ENCODE data around the gene DHRS2. TPM values are rescaled to one million over a fixed set of nuclear protein-coding genes. Genes with fewer than 3 reads are reported as not detected.

Gene DHRS2
- total and polyA plus RNA-seq, 10 of the 15 experiments (the other 5 are each of a cell fraction or from before 2014, with no cell fraction given) = 0.09 to 1.8 (median 0.73) TPM; not detected in 1

- no peak for TF ChIP-seq SPI1 (IDR thresholded peaks at IDR 0.05; ENCODE audit: borderline replicate concordance, insufficient read depth, low read depth, low read length)
- TF ChIP-seq FOXK2 (IDR thresholded peaks at IDR 0.05) = no peak
- no peak for TF ChIP-seq NR2F1 (conservative IDR thresholded peaks at IDR 0.05)
- no peak for TF ChIP-seq HCFC1 (IDR thresholded peaks at IDR 0.05; ENCODE audit: low read length)
- no peak for TF ChIP-seq NRF1 (conservative IDR thresholded peaks at IDR 0.05; ENCODE audit: low read depth, low read length)
- TF ChIP-seq TCF12 (IDR thresholded peaks at IDR 0.05; ENCODE audit: low read depth, low read length) = no peak
- no peak for TF ChIP-seq MAX (IDR thresholded peaks at IDR 0.05; ENCODE audit: low read depth, low read length)
Observed at GRCh38 chr14:23644919-23645336, 8.8 kb downstream of the DHRS2 start (continued).

GRCh38 chr14:23645504-23645811 is 9.3 kb downstream of the DHRS2 start:
- H3K9ac ChIP-seq (ENCODE audit: control insufficient read depth, insufficient read depth, low read length) = no peak overlapping the region
- CTCF ChIA-PET = interaction anchor here (0.9 to 3.7 kb wide), 2 partner anchors 13 to 57 kb away, joined by 3 to 28 read pairs; no protein-coding TSS in a partner anchor
- in situ Hi-C loops (cut with MboI) (no loop called here), intact Hi-C loops (cut with micrococcal nuclease; ENCODE audit: unreplicated experiment) (no loop called here)
- RAD21 ChIA-PET (ENCODE audit: unreplicated experiment) = no interaction called here
- H3K4me1 ChIP-seq (ENCODE audit: control insufficient read depth, insufficient read depth, low read length) = no peaks in the 10 kb centered on the region
- ATAC-seq (no peak), FAIRE-seq (no peak), DNase-seq (ENCODE audit: low read depth, low spot score) (no peak)
- BruUV-seq (replicated peaks) = no TSS peak
- WGBS (ENCODE audit: insufficient coverage, insufficient replicate concordance, low lambda C conversion rate, missing lambda C conversion rate) = 87% methylated on average over 4 of the region's 4 CpGs
- no peaks in the 10 kb centered on the region for H3K79me2 ChIP-seq (ENCODE audit: control insufficient read depth, insufficient read depth, low read length)
- TF ChIP-seq GATAD2B (conservative IDR thresholded peaks at IDR 0.05; ENCODE audit: low read depth) (no peak), BRCA1 (IDR thresholded peaks at IDR 0.05; ENCODE audit: low read depth, low read length) (no peak), LARP7 (IDR thresholded peaks at IDR 0.05) (no peak), MEF2B (IDR thresholded peaks at IDR 0.05; ENCODE audit: partially characterized antibody, poor library complexity, severe bottlenecking) (no peak), SUPT20H (IDR thresholded peaks at IDR 0.05; ENCODE audit: borderline replicate concordance, control insufficient read depth, low read depth, low read length) (no peak), NFXL1 (IDR thresholded peaks at IDR 0.05; ENCODE audit: borderline replicate concordance) (no peak), E2F4 (IDR thresholded peaks at IDR 0.05; ENCODE audit: low read depth, low read length) (no peak), ZNF24 (IDR thresholded peaks at IDR 0.05) (no peak), POLR2AphosphoS2 (IDR thresholded peaks at IDR 0.05; ENCODE audit: low read depth, low read length) (no peak), SP1 (IDR thresholded peaks at IDR 0.05; ENCODE audit: low read depth, low read length) (no peak), HDAC6 (IDR thresholded peaks at IDR 0.05; ENCODE audit: unreplicated experiment) (no peak), SREBF1 (IDR thresholded peaks at IDR 0.05; ENCODE audit: low read length) (no peak), RAD51 (IDR thresholded peaks at IDR 0.05) (no peak), HDAC2 (IDR thresholded peaks at IDR 0.05) (no peak)
- H3K27me3 ChIP-seq (replicated peaks in 1 of 2; ENCODE audit: control insufficient read depth in 2 of 2, insufficient read depth in 2 of 2, low read length in 1 of 2) = no peaks in the 10 kb centered on the region
- SMC1A ChIA-PET (ENCODE audit: uncharacterized antibody, unreplicated experiment) = interaction anchor here (0.6 kb wide), 1 partner anchor 77 kb away, joined by 3 read pairs; no protein-coding TSS in a partner anchor
- POLR2A ChIA-PET = no interaction called here
- no peak overlapping the region for H3K4me2 ChIP-seq (ENCODE audit: control insufficient read depth, insufficient read depth)
- no peak overlapping the region for H2AFZ ChIP-seq (ENCODE audit: control insufficient read depth, low read depth, low read length)
- no peaks in the 10 kb centered on the region for H3K9me3 ChIP-seq (replicated peaks; ENCODE audit: control insufficient read depth, insufficient read depth, low read length)
- no peaks in the 10 kb centered on the region for H3K36me3 ChIP-seq (ENCODE audit: control insufficient read depth in 2 of 2, insufficient read depth in 2 of 2, low read length in 1 of 2)
- H3K27ac ChIP-seq (ENCODE audit: control insufficient read depth, insufficient read depth) = no peak overlapping the region
- no peak overlapping the region for H3K4me3 ChIP-seq
- H4K20me1 ChIP-seq (ENCODE audit: control insufficient read depth, insufficient read depth) = no peaks in the 10 kb centered on the region

All from GM12878 (cell line).